22Rv1 (cell line): ENCODE data around the gene DPEP3.
"Not testable (repeated sequence)": the region's sequence is repeated elsewhere in the genome, so short reads cannot be mapped to it uniquely, and the experiment has no call there.

Source experiments
- H3K27ac ChIP-seq: fragments of 450-650 bp; 2 replicates; pipeline ENCODE4 v1.5.1; 2017
- CTCF ChIP-seq: fragments of 450-650 bp; IDR thresholded peaks from 2 replicates; pipeline ENCODE4 v1.5.1; 2017; ENCODE audit warnings: mild to moderate bottlenecking
- ZFX ChIP-seq: fragments of 450-650 bp; IDR thresholded peaks from 2 replicates; pipeline ENCODE4 v1.6.1; 2017; ENCODE audit warnings: antibody characterized with exemption, borderline replicate concordance

Gene DPEP3

DNA sequence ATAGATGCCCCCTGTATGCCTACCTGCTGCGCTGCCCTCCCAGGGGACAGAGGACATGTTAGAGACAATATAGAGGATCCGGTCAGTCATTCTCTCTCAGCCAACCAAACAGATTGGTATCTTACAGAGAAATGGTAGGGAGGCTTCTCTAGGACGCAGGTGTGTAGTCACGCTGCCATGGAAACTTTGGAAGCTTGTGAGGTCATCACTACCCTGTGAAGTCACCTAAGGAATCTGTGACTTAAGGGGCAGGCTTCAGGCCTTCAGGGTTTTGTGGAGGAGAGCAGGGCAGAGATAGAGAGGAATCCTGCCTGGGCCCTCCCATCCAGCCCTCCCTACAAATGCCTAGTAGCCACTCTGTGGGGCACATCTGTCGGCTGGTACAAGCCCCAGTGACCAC lies 35.4 kb upstream of the DPEP3 start, which contains the start of gene DPEP2NB:
Gene DPEP2NB (minus strand): TSS at position 231 of the 400 bp plus-strand sequence. CDS start 141 bp downstream, at position 90.
- no peak within 1 kb of the TSS for H3K27ac ChIP-seq
- TF ChIP-seq CTCF (no peak), ZFX (no peak)

GRCh38 chr16:68013440-68013839 lies 33.1 kb upstream of the DPEP3 start:
- TF ChIP-seq CTCF (no peak), ZFX (no peak)
- H3K27ac ChIP-seq, result no peak overlapping the region

GRCh38 chr16:68009872-68010271 lies 29.6 kb upstream of the DPEP3 start:
- not testable (repeated sequence) for H3K27ac ChIP-seq

DNA sequence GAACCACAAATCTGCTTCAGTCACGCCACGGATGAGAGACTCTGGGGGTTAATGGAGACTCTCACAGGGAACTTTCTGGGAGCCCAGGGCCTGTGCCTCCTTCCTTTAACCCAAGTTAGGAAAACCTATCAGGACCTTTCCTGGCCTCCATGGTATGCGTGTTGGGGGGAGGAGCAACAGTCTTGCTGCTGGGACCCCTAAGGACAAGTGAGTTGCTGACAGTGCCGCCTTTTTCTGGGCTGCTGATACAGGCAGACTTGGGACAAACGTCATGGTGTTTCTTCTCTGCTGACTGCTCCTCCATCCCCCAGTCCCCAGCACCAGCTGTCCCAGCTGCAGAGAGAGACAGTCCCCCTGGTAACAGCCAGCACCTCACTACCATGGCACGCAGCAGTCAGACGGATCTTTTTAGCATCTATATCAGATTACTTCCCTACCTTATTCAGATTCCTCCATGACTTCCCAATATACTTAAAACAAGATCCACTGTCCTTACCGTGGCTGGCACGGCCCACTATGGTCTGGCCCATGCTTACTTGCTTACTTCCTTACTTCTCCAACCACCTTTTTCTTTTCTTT lies 28.9 kb upstream of the DPEP3 start:
- H3K27ac ChIP-seq, result no peak overlapping the region
- TF ChIP-seq CTCF (no peak), ZFX (no peak)

- no peak overlapping the region for H3K27ac ChIP-seq
- TF ChIP-seq ZFX (no peak), CTCF (no peak)
Measured at GRCh38 chr16:68005786-68006286, 25.5 kb upstream of the DPEP3 start.

- TF ChIP-seq CTCF (no peak), ZFX (no peak)
- no peak overlapping the region for H3K27ac ChIP-seq
Measured at GRCh38 chr16:68005211-68005610, 24.9 kb upstream of the DPEP3 start.

- H3K27ac ChIP-seq, result no peak overlapping the region
- TF ChIP-seq ZFX (no peak), CTCF (no peak)
Measured at GRCh38 chr16:68003031-68003430, 22.7 kb upstream of the DPEP3 start.

DNA sequence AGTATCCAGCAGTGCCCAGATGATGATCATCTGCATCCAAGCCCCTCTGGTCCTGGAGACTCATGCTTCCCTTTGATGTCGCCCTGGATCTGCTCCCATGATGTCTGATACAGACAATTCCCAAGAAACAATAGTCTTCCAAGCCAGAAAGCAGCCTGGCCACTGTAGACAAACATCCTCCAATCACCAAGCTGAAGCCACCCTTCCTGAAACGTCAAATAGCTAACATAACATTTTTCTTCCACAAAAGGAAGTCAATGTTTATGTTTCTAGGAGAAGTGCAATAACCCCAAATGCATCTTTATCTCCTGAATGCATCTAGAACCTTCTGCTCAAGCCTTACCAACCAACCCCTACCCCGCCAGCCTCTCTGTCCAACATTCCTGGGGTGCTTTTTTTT lies 20.2 kb upstream of the DPEP3 start:
- TF ChIP-seq ZFX (no peak), CTCF (no peak)
- no peak overlapping the region for H3K27ac ChIP-seq
